ENCODE measurements around the gene SMIM35. TPM values are rescaled to one million over a fixed set of nuclear protein-coding genes. Genes with fewer than 3 reads are reported as not detected.

The SMIM35 gene
- total and polyA plus RNA-seq, 11 donors = 0.21 TPM; not detected in 10

GRCh38 chr11:118054712-118055640 lies 31.8 kb downstream of the SMIM35 start:
- no peak for DNase-seq
- 75 to 86% (median 83%) methylated on average over 10 to 12 of the region's 12 CpGs for WGBS, 4 donors
- no peak for ATAC-seq

GRCh38 chr11:118052581-118053206 lies 34.1 kb downstream of the SMIM35 start:
- DNase-seq (no peak), ATAC-seq (peak in 1 of 4 donors; percentile 15)
- Histone ChIP-seq H3K27me3 (no peaks in the 10 kb centered on the region), H3K9me3 (no peaks in the 10 kb centered on the region), H3K36me3 (no peaks in the 10 kb centered on the region), H3K4me3 (no peak overlapping the region), H3K4me1 (peaks cover 0 to 20% (median 0%) of the 10 kb centered on the region in 12 donors), H3K27ac (peak overlapping the region in 1 of 12 donors; percentile 64)
- TF ChIP-seq POLR2A (IDR thresholded peaks at IDR 0.05) (no peak), CTCF (IDR thresholded peaks at IDR 0.05) (no peak)
- intact Hi-C loops (cut with DNase I) = loop anchor here (1.0 to 10.0 kb wide), 18 partner anchors 50 to 628 kb away; partner anchors contain the start of gene FXYD2 (in 2 of the 10)
- WGBS, 4 donors = 69 to 83% (median 80%) methylated on average over 13 of the region's 13 CpGs

More at GRCh38 chr11:118054712-118055640, 31.8 kb downstream of the SMIM35 start:
- intact Hi-C loops (cut with DNase I) = loop anchor here (2.0 to 10.0 kb wide), 14 partner anchors 103 to 630 kb away; partner anchors contain the start of gene FXYD2 (in 2 of the 10)
- no peaks in the 10 kb centered on the region for H3K27me3 ChIP-seq
- no peaks in the 10 kb centered on the region for H3K9me3 ChIP-seq
- peaks cover 0 to 20% (median 0%) of the 10 kb centered on the region in 12 donors for H3K4me1 ChIP-seq
- no peak overlapping the region for H3K27ac ChIP-seq
- no peaks in the 10 kb centered on the region for H3K36me3 ChIP-seq
- H3K4me3 ChIP-seq = no peak overlapping the region
- no peak for TF ChIP-seq POLR2A (IDR thresholded peaks at IDR 0.05)
- TF ChIP-seq CTCF (IDR thresholded peaks at IDR 0.05) = no peak

- peaks cover 0 to 20% (median 0%) of the 10 kb centered on the region in 12 donors for H3K4me1 ChIP-seq
- no peak overlapping the region for H3K4me3 ChIP-seq
- peak overlapping the region in 1 of 12 donors; percentile 64 for H3K27ac ChIP-seq
- ATAC-seq (peak; percentile 21 to 40 (median 30)), DNase-seq (no peak)
- no peaks in the 10 kb centered on the region for H3K36me3 ChIP-seq
- H3K9me3 ChIP-seq = no peaks in the 10 kb centered on the region
- no peak for TF ChIP-seq CTCF (IDR thresholded peaks at IDR 0.05)
- TF ChIP-seq POLR2A (IDR thresholded peaks at IDR 0.05) = no peak
- H3K27me3 ChIP-seq = no peaks in the 10 kb centered on the region
- 68 to 80% (median 74%) methylated on average over 16 of the region's 16 CpGs for WGBS, 4 donors
- intact Hi-C loops (cut with DNase I) = loop anchor here (2.0 to 10.0 kb wide), 17 partner anchors 49 to 627 kb away; partner anchors contain the start of gene FXYD2 (in 2 of the 10)
These were observed 34.9 kb downstream of the SMIM35 start for GRCh38 chr11:118051611-118052461.
